8988T (cell line): Measurements from ENCODE around the gene TFEC.
"Not testable (repeated sequence)": the region's sequence is repeated elsewhere in the genome, so short reads cannot be mapped to it uniquely, and the experiment has no call there.

Experiments
- DNase-seq: peaks from one replicate; pipeline ENCODE4 v3.0.0; 2011

TFEC gene

DNA sequence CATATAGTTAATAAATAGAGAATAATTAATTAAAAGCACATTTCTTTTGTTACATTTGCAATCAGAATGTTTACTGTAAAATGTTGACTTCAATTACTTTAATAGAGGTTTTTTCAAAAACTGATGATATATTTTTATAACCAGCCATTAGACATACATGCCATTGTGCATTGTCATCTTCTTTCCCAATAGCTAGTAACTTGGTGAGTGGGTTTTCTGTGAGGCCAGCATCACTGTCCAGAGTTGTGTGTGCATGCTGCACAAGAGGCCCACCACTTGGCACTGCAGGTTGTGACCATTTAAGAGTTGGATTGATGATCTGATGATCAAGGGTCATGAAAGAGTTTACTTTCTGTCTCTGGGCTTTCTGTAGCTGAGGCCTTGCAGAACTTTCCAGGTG lies 46.5 kb downstream of the TFEC start:
- no peak for DNase-seq

- DNase-seq: no peak
Measured at GRCh38 chr7:115980159-115980558, 50.4 kb downstream of the TFEC start.

DNA sequence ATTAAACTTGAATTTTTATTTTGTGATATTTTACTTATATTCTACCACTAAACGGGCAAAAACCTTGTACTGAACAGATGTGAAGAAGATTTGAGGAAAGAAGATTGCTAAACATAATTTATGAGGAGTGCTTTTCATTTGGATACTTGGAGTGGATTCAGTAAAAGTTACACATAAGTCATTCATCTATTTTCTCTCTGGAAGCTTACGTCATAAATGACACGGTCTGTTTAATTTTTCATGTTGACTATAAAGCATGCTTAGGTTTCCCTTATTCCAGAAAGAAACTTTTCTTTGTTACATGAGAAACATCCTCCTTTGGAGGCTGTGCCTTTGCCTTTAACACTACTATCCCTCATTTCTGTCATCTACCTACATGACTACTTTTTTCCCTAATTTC lies 53.9 kb downstream of the TFEC start:
- DNase-seq: no peak

DNA sequence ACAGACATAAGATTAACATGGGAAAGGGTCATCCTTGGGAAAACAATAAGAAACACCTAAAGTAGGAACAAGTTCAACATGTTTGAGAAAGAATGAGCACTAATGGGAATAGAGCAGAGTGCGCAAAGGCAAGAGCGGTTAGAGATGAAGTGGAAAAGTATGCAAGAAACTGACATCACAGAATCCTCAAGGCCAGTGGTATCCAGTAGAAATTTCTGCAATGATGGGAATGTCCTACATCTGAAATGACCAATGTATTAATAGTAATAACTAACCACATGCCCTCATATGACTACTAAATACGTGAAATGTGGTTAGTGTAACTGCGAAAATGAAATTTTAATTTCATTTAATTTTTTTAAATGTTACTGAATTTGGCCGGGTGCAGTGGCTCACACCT lies 54.8 kb downstream of the TFEC start:
- DNase-seq: no peak

DNA sequence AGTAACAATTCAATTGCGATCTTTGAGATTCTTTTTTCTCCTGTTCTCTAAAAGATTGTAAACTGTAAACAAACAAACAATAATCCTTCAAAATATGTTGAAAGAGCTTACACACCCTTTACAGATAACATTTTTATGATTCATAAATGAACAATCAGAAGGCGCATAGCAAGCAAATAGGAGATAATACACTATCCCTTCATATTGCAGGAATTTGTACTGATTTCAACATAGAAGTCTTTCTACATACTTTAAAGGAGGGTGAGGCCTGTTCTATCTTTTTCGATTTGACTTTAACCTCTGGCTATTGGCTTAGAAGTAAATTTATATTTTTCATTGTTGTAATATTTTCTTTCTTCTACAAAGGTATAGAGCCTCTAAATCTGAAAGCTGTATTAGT lies 57.2 kb downstream of the TFEC start:
- no peak for DNase-seq

DNA sequence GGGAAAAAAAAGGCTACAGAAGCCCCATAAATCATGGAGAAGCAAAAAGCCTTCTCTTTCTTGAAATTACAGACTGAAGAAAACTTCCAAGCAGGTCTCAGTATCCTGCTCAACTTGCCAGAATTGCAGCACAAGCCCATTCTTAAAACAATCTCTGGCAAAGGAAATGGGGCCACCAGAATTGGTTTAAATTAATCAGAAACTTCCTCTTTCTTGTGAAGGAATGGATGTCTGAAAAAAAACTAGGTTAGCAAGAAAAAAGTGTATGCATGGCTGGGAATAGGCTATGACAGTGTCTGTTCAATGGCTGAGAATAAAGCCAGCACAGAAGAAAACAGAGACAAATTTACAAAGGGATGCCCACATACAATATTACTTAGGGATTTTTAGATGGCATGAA lies 59.1 kb downstream of the TFEC start:
- DNase-seq: no peak

GRCh38 chr7:115968596-115968995 lies 62.0 kb downstream of the TFEC start:
- no peak for DNase-seq

DNA sequence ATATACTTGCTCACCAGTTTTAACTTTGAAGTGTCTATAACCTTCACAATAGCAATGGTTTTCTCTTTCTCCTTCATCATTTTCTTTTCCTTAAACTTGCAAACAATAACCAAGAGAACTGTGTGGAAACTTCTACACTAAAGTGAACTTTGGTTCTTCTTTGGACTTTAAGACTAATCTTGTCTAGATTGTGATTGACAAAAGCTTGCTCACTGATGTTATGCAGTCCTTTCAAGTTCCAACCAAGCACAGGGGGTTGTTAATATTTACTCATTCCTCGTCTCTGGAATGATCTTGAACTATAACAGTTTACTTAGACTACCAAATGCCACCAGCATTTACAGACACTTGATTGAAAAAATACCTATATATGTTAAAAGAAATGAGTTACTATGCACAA lies 62.4 kb downstream of the TFEC start:
- no peak for DNase-seq

- DNase-seq: no peak
Measured at GRCh38 chr7:115965796-115966475, 64.6 kb downstream of the TFEC start.

DNA sequence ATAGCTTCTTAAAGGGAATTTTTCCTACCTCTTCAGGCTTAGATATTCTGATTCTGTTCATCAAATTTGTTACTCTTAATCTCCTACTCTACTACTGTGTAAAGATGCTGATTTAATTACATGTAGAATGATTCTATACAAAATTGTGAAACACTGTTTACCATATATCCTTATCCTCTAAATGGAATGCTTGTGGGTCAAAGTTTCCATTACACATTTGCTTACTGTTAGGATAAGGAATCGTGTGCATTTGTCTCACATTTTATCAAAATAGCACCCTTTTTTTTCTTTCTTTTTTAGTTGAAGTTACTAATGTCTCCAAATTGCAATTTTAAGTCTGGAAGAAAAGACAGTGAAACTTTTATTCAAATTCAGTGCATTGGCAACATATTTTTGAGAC lies 65.3 kb downstream of the TFEC start:
- no peak for DNase-seq

GRCh38 chr7:115964799-115965198 lies 65.8 kb downstream of the TFEC start:
- no peak for DNase-seq

GRCh38 chr7:115962340-115962739 lies 68.2 kb downstream of the TFEC start:
- no peak for DNase-seq

DNA sequence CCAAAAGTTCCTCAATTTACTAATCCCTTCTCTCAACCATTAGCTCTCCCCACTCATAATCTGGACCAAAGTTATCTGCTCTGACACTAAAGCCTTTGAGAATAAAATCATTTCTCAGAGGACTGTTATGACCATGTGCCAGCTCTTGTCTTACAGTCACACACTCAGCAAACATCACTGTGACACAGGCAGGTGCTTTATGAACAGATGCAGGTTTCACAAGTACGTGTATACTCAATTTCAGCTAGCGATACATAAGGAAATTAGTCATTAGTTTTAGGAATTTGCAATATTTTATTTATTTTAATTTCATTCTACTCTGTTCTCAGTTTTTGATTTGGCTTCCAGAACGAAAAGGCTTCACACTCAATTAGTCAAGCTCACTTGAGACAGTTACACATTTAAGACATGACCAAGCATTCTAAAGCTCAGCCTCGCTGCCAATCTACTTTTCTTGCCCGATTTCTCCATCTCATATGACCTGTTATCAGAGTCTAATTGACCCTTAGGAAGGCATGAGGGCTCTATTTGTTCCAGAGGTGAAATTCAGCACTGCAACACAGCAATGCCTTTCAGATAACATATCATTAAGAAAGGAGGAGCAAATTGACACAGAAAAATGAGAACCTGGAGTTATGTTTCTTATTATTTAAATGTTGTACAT lies 76.8 kb downstream of the TFEC start:
- no peak for DNase-seq

- no peak for DNase-seq
Measured at GRCh38 chr7:115952832-115953231, 77.7 kb downstream of the TFEC start.

GRCh38 chr7:115951547-115951946 lies 79.0 kb downstream of the TFEC start:
- no peak for DNase-seq

- no peak for DNase-seq
Measured at GRCh38 chr7:115941703-115942268, 88.8 kb downstream of the TFEC start.

DNA sequence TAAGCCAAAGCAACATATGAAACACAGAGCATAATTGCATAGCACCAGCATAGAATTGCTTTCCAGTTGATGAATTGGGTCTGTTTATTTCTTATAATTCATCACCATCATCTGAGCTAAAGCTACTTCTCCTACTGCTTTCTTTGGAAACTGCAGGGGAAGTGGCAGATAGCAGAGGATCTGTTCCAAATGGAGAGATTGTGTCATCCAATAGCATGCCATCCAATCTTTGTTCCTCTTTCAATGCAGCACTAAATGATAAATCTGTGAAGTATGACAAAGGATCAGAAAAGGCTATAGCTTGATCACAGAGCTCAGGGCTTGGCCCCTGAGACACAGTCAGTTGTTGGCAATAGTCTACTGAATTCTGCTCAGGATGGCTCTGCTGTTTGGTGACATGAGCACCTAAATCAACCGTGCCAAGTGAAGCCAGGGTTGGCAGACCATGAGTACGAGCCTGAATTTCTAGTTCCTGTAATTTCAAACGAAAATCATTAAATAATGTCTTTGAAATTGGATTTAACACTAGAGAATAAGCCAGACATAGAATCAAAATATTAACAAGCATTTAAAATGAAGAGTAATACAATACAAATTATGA lies 90.0 kb downstream of the TFEC start:
- DNase-seq: no peak

DNA sequence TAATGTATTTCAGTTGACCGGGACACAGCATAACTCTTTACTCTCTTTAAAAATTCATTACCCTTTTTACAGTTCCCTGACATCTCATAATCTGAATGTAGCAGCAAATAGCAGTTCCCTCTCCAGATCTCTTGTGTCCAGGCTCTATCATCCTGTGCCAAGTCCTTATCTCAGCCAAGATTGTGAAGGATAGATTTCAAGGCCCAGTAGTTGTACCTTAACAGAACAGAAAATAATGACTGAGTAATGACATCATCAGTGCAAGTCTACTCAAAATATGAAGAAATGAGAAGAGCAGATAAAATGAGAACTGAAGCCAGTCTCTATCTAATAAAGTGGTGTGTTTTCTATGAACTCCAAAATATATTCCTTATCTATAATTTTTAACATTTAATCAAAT lies 92.6 kb downstream of the TFEC start:
- no peak for DNase-seq

GRCh38 chr7:115933471-115933870 lies 97.1 kb downstream of the TFEC start:
- no peak for DNase-seq

DNA sequence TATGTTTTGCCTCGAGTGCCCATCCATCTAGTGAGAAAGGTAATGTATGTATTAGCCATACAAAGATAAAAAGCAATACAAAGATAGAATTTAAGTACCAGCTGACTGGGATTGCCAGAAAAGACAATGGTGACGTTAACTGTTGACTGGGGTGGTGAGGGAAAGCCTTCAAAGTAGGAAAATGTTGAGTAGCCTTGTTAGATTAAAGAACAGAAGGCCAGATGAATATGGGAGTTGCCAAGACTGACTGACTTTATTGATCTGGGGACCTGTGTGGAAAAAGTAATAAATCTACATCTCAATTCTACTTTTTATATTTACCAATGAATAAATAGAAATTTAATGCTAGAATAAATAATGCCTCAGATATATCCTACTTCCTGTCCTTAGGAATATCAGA lies 97.7 kb downstream of the TFEC start:
- no peak for DNase-seq

DNA sequence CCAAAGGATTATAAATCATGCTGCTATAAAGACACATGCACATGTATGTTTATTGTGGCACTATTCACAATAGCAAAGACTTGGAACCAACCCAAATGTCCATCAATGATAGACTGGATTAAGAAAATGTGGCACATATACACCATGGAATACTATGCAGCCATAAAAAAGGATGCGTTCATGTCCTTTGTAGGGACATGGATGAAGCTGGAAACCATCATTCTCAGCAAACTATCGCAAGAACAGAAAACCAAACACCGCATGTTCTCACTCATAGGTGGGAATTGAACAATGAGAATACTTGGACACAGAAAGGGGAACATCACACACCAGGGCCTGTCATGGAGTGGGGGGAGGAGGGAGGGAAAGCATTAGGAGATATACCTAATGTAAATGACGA lies 100.4 kb downstream of the TFEC start:
- not testable (repeated sequence) for DNase-seq

- not testable (repeated sequence) for DNase-seq
Measured at GRCh38 chr7:115929736-115930135, 100.8 kb downstream of the TFEC start.

GRCh38 chr7:115924411-115924810 lies 106.2 kb downstream of the TFEC start:
- DNase-seq: no peak

GRCh38 chr7:115920367-115920766 lies 110.2 kb downstream of the TFEC start:
- no peak for DNase-seq
